ENCODE data around the gene HFE. TPM values are rescaled to one million over a fixed set of nuclear protein-coding genes. Genes with fewer than 3 reads are reported as not detected.
"Not testable (repeated sequence)": the region's sequence is repeated elsewhere in the genome, so short reads cannot be mapped to it uniquely, and the experiment has no call there.

HFE gene
- 1 to 10 TPM; 6.2 to 8.7 (median 7.3) TPM for polyA plus RNA-seq (ENCODE audit: insufficient read length in 4 of 4)

- DNase-seq (ENCODE audit: low read depth in 4 of 4, low spot score in 3 of 4): peak in 1 of 4 donors; percentile 50
These were observed at the start of gene HFE for GRCh38 chr6:26087284-26088115. Gene HFE (plus strand): TSS chr6:26087429. CDS start chr6:26087441, 12 bp downstream.

GRCh38 chr6:26041946-26042345 is 45.3 kb upstream of the HFE start:
- no peak for DNase-seq (ENCODE audit: low read depth in 4 of 4, low spot score in 3 of 4)

- DNase-seq (ENCODE audit: low read depth in 4 of 4, low spot score in 3 of 4): peak in 3 of 4 donors; percentile 91 to 98 (median 92)
These were observed 43.7 kb upstream of the HFE start for GRCh38 chr6:26043384-26044139.

GRCh38 chr6:26044140-26045064 is 42.8 kb upstream of the HFE start:
- peak in 1 of 4 donors; percentile 29 for DNase-seq (ENCODE audit: low read depth in 4 of 4, low spot score in 3 of 4)

GRCh38 chr6:26045065-26045927 is 41.9 kb upstream of the HFE start:
- peak; percentile 86 to 97 (median 94) for DNase-seq (ENCODE audit: low read depth in 4 of 4, low spot score in 3 of 4)

GRCh38 chr6:26045928-26046368 is 41.3 kb upstream of the HFE start:
- no peak for DNase-seq (ENCODE audit: low read depth in 4 of 4, low spot score in 3 of 4)

- not testable (repeated sequence) for DNase-seq (ENCODE audit: low read depth in 4 of 4, low spot score in 3 of 4)
These were observed 39.9 kb upstream of the HFE start for GRCh38 chr6:26047329-26047728.

GRCh38 chr6:26048590-26048989 is 38.6 kb upstream of the HFE start:
- DNase-seq (ENCODE audit: low read depth in 4 of 4, low spot score in 3 of 4): no peak

- DNase-seq (ENCODE audit: low read depth in 4 of 4, low spot score in 3 of 4): no peak
These were observed 35.4 kb upstream of the HFE start for GRCh38 chr6:26051665-26052310.

- DNase-seq (ENCODE audit: low read depth in 4 of 4, low spot score in 3 of 4): not testable (repeated sequence)
These were observed 34.4 kb upstream of the HFE start for GRCh38 chr6:26052762-26053250.

GRCh38 chr6:26053992-26054780 is 33.0 kb upstream of the HFE start:
- no peak for DNase-seq (ENCODE audit: low read depth in 4 of 4, low spot score in 3 of 4)

- DNase-seq (ENCODE audit: low read depth in 4 of 4, low spot score in 3 of 4): peak in 3 of 4 donors; percentile 85 to 93 (median 88)
These were observed 32.2 kb upstream of the HFE start for GRCh38 chr6:26054781-26055718.

GRCh38 chr6:26055719-26056582 is 31.3 kb upstream of the HFE start:
- DNase-seq (ENCODE audit: low read depth in 4 of 4, low spot score in 3 of 4): peak in 3 of 4 donors; percentile 87 to 94 (median 91)

- DNase-seq (ENCODE audit: low read depth in 4 of 4, low spot score in 3 of 4): peak in 2 of 4 donors; percentile 41 to 44
These were observed 30.5 kb upstream of the HFE start for GRCh38 chr6:26056583-26057350.

- DNase-seq (ENCODE audit: low read depth in 4 of 4, low spot score in 3 of 4): no peak
These were observed 29.3 kb upstream of the HFE start for GRCh38 chr6:26057899-26058298.

All from right renal pelvis (tissue), 4 donors.